HEK293T (cell line): ENCODE measurements around the gene CRY2.

Experiments used
- BHLHE40 ChIP-seq: fragments of 450-650 bp; IDR thresholded peaks from 2 replicates; pipeline ENCODE4 v1.6.1; 2016; ENCODE audit warnings: mild to moderate bottlenecking, moderate library complexity, borderline replicate concordance
- CTBP1 ChIP-seq: fragments of 450-650 bp; IDR thresholded peaks from 2 replicates; pipeline ENCODE4 v1.6.1; 2016; ENCODE audit warnings: borderline replicate concordance
- SUZ12 ChIP-seq: fragments of 450-650 bp; IDR thresholded peaks from 2 replicates; pipeline ENCODE4 v1.6.1; 2016; ENCODE audit warnings: mild to moderate bottlenecking

DNA sequence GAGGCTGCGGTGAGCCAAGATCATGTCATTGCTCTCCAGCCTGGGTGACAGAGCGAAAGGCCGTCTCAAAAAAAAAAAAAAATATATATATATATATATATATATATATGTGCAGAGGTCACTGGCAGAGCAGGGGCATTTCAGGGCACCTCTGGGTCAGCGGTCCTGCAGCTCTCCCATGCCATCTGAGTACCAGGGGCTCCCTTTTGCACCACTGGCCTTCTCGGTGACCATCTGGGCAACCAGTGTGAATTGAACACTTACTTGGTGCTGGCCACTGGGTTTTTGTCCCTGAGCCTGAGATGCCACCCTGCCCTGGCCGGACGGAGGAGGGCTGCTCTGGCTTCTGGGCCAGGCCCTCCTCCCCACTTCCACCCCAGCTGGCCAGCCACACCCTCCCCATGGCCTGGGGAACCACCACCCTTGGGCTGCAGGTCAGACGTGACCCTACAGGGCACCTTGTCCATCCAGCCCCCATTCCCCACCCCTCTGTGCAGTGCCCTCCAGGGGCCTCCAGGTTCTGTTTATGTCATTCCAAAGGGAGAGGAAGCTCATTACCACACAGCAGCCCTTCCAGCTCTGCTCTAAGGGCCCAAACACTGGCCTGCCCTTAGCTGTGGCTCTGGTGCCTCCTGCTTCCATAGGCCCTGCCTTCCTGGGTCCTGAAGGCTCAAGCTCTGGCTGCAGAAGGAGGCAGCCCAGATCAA, 48.4 kb downstream of the CRY2 start:
- TF ChIP-seq CTBP1 (no peak), SUZ12 (no peak), BHLHE40 (no peak)
